GM19193 (cell line): Measurements from ENCODE around the gene MIPEP.

Source experiments
- POLR2A ChIP-seq: IDR thresholded peaks from 4 replicates; pipeline ENCODE4 v1.6.1; 2011; ENCODE audit not compliant: insufficient read depth, insufficient read length; ENCODE audit errors: extremely low read depth

Gene MIPEP

GRCh38 chr13:23787464-23787863 lies 101.7 kb downstream of the MIPEP start:
- TF ChIP-seq POLR2A = no peak

- no peak for TF ChIP-seq POLR2A
Measured at GRCh38 chr13:23786607-23787006, 102.6 kb downstream of the MIPEP start.

GRCh38 chr13:23778879-23779278 lies 110.3 kb downstream of the MIPEP start:
- no peak for TF ChIP-seq POLR2A

GRCh38 chr13:23778002-23778652 lies 111.1 kb downstream of the MIPEP start:
- no peak for TF ChIP-seq POLR2A

- no peak for TF ChIP-seq POLR2A
Measured at GRCh38 chr13:23777575-23777870, 111.7 kb downstream of the MIPEP start.

- TF ChIP-seq POLR2A = no peak
Measured at GRCh38 chr13:23776698-23777574, 112.3 kb downstream of the MIPEP start.

- TF ChIP-seq POLR2A = no peak
Measured at GRCh38 chr13:23772717-23773116, 116.5 kb downstream of the MIPEP start.

- no peak for TF ChIP-seq POLR2A
Measured at GRCh38 chr13:23771956-23772355, 117.2 kb downstream of the MIPEP start.

GRCh38 chr13:23771552-23771951 lies 117.6 kb downstream of the MIPEP start:
- no peak for TF ChIP-seq POLR2A

GRCh38 chr13:23770973-23771372 lies 118.2 kb downstream of the MIPEP start:
- TF ChIP-seq POLR2A = no peak

GRCh38 chr13:23770428-23770827 lies 118.8 kb downstream of the MIPEP start:
- TF ChIP-seq POLR2A = no peak

GRCh38 chr13:23769401-23769800 lies 119.8 kb downstream of the MIPEP start:
- TF ChIP-seq POLR2A = no peak

GRCh38 chr13:23767838-23768237 lies 121.4 kb downstream of the MIPEP start:
- no peak for TF ChIP-seq POLR2A

GRCh38 chr13:23766939-23767338 lies 122.3 kb downstream of the MIPEP start:
- no peak for TF ChIP-seq POLR2A

GRCh38 chr13:23766283-23766682 lies 122.9 kb downstream of the MIPEP start:
- no peak for TF ChIP-seq POLR2A

GRCh38 chr13:23765531-23765930 lies 123.7 kb downstream of the MIPEP start:
- TF ChIP-seq POLR2A = no peak

- no peak for TF ChIP-seq POLR2A
Measured at GRCh38 chr13:23763318-23763717, 125.9 kb downstream of the MIPEP start.

GRCh38 chr13:23760000-23760399 lies 129.2 kb downstream of the MIPEP start:
- TF ChIP-seq POLR2A = no peak
